DND-41 (cell line): ENCODE results near the gene FHL2.

Experiments used
- ATAC-seq: fragments of 200-7000 bp; cut with Tn5 transposase; 3 replicates; pipeline ENCODE4 v1.9.1; 2021; ENCODE audit warnings: low read depth; ENCODE audit not compliant: insufficient read depth
- DNase-seq: peaks from one replicate; pipeline ENCODE4 v3.0.0-alpha.2; 2020
- H2AFZ ChIP-seq: 2 replicates; pipeline ENCODE4 v1.6.0; 2012; ENCODE audit warnings: low read depth, low read length
- H3K27ac ChIP-seq: 2 replicates; pipeline ENCODE4 v1.5.1; 2012; ENCODE audit warnings: low read length, inconsistent platforms
- H3K27me3 ChIP-seq: fragments of 200-600 bp; sonication (generic); 2 replicates; pipeline ENCODE4 v1.6.0; 2012; ENCODE audit warnings: low read length, mild to moderate bottlenecking, inconsistent platforms; ENCODE audit not compliant: insufficient read depth, poor library complexity
- H3K36me3 ChIP-seq: 2 replicates; pipeline ENCODE4 v1.5.1; 2012; ENCODE audit warnings: low read length, inconsistent platforms; ENCODE audit not compliant: insufficient read depth
- H3K4me1 ChIP-seq: 2 replicates; pipeline ENCODE4 v1.5.1; 2012; ENCODE audit warnings: mild to moderate bottlenecking, low read length; ENCODE audit not compliant: insufficient read depth
- H3K4me2 ChIP-seq: 2 replicates; pipeline ENCODE4 v1.6.0; 2012; ENCODE audit warnings: mild to moderate bottlenecking, moderate library complexity, low read length, inconsistent platforms; ENCODE audit not compliant: insufficient read depth
- H3K4me3 ChIP-seq, 2 experiments: fragments of 200-600 bp in 1 of 2; shearing (Covaris generic) in 1 of 2; 2 replicates each; pipeline ENCODE4 v1.5.1; 2012 to 2016; ENCODE audit warnings: inconsistent platforms in 2 of 2, low read length in 2 of 2, mild to moderate bottlenecking in 2 of 2, low read depth in 1 of 2, moderate library complexity in 1 of 2
- H3K79me2 ChIP-seq: 2 replicates; pipeline ENCODE4 v1.6.0; 2012; ENCODE audit warnings: low read length, inconsistent platforms; ENCODE audit not compliant: insufficient read depth
- H3K9ac ChIP-seq: 2 replicates; pipeline ENCODE4 v1.6.0; 2012; ENCODE audit warnings: low read depth, mild to moderate bottlenecking, inconsistent platforms, low read length, moderate library complexity
- H3K9me3 ChIP-seq: 2 replicates; pipeline ENCODE4 v1.5.1; 2012; ENCODE audit warnings: low read length, moderate library complexity, mild to moderate bottlenecking, inconsistent platforms; ENCODE audit not compliant: insufficient read depth, severe bottlenecking
- H4K20me1 ChIP-seq: 2 replicates; pipeline ENCODE4 v1.6.0; 2012; ENCODE audit warnings: low read length; ENCODE audit not compliant: insufficient read depth
- EZH2 ChIP-seq: IDR thresholded peaks from 3 replicates; pipeline ENCODE4 v1.6.1; 2012; ENCODE audit warnings: borderline replicate concordance, low read depth, mild to moderate bottlenecking, moderate library complexity, low read length, inconsistent platforms; ENCODE audit not compliant: severe bottlenecking
- TF ChIP-seq, protein P1 (sequence below): IDR thresholded peaks from 2 replicates; pipeline ENCODE4 v1.5.1; 2012; ENCODE audit warnings: borderline replicate concordance, low read length, moderate library complexity, mild to moderate bottlenecking; ENCODE audit not compliant: poor library complexity, severe bottlenecking; ENCODE audit errors: extremely low read depth

Gene FHL2

DNA sequence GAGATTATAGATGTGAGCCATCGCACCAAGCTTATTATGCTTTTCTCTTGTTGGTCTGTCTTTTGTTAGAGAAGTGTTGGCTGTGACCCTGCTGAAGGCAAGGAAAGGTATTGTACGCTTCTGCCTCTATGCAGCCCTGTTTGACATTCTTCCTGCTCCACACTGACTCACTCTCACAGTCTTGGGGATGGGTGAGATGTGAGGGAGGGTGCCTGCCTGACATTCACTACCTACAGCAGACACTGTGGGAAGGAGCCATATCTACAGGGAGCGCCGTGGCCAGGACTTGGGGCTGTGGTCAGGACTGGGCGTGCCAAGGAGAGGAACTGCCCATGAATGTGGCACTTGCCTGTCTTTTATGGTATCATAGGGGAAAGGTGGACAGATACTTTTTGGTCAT is 43.9 kb upstream of the FHL2 start:
- Histone ChIP-seq H3K79me2 (no peaks in the 10 kb centered on the region), H3K27me3 (peaks cover 15% of the 10 kb centered on the region), H3K36me3 (no peaks in the 10 kb centered on the region), H3K9ac (no peak overlapping the region), H2AFZ (no peak overlapping the region), H3K27ac (no peak overlapping the region), H3K9me3 (no peaks in the 10 kb centered on the region), H4K20me1 (peaks cover 2% of the 10 kb centered on the region; the same call in 1 of the 2 replicates), H3K4me3 (no peak overlapping the region), H3K4me2 (no peak overlapping the region), H3K4me1 (no peaks in the 10 kb centered on the region)
- no peak for ATAC-seq
- TF ChIP-seq, protein P1, sequence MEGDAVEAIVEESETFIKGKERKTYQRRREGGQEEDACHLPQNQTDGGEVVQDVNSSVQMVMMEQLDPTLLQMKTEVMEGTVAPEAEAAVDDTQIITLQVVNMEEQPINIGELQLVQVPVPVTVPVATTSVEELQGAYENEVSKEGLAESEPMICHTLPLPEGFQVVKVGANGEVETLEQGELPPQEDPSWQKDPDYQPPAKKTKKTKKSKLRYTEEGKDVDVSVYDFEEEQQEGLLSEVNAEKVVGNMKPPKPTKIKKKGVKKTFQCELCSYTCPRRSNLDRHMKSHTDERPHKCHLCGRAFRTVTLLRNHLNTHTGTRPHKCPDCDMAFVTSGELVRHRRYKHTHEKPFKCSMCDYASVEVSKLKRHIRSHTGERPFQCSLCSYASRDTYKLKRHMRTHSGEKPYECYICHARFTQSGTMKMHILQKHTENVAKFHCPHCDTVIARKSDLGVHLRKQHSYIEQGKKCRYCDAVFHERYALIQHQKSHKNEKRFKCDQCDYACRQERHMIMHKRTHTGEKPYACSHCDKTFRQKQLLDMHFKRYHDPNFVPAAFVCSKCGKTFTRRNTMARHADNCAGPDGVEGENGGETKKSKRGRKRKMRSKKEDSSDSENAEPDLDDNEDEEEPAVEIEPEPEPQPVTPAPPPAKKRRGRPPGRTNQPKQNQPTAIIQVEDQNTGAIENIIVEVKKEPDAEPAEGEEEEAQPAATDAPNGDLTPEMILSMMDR: no peak
- no peak for TF ChIP-seq EZH2
- DNase-seq: no peak

DNA sequence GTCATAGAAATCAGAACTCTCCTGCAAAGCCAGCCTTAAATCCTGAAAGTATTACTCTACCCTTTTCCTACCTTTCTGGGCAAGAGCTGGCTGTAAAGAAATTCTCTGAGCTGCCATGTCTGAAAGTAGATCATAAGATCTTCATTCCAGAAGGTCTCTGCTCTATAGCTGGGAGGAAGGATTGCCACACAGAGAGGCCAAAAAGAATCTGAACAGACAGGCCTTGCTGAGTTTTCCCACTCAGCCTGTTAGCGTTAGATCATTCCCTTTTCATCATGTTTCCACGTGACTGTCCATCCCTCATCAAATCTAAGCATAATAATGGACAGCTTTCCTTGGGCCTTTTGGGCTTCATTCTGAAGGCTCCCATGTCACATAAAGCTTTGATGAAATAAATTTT is 43.2 kb upstream of the FHL2 start:
- Histone ChIP-seq H3K36me3 (no peaks in the 10 kb centered on the region), H3K4me1 (no peaks in the 10 kb centered on the region), H2AFZ (no peak overlapping the region), H4K20me1 (peaks cover 2% of the 10 kb centered on the region; the same call in 1 of the 2 replicates), H3K9me3 (no peaks in the 10 kb centered on the region), H3K4me3 (no peak overlapping the region), H3K27ac (no peak overlapping the region), H3K79me2 (no peaks in the 10 kb centered on the region), H3K9ac (no peak overlapping the region), H3K4me2 (no peak overlapping the region), H3K27me3 (peaks cover 15% of the 10 kb centered on the region)
- TF ChIP-seq, protein P1: no peak
- TF ChIP-seq EZH2: no peak
- DNase-seq (no peak), ATAC-seq (no peak)

DNA sequence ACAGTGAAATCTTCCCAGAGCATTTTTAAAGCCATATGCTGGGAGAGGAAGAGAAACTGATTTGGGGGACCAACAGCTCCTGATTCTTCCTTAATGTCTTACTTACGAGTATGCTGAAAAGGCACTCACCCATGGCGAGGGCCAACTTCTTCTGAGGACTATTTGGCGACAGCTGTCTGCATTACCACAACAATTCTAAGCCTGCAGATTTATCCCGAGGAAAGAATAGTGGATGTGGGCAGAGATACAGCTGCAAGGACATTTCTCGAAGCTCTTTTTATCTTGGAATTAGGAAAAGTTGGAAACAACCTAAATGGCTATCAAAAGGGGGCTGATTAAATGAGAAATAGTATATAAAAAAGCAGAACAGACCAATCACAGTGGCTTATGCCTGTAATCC is 40.3 kb upstream of the FHL2 start:
- Histone ChIP-seq H3K27ac (no peak overlapping the region), H3K4me1 (no peaks in the 10 kb centered on the region), H2AFZ (no peak overlapping the region), H3K9me3 (no peaks in the 10 kb centered on the region), H3K79me2 (no peaks in the 10 kb centered on the region), H4K20me1 (peaks cover 2% of the 10 kb centered on the region; the same call in 1 of the 2 replicates), H3K4me2 (no peak overlapping the region), H3K9ac (no peak overlapping the region), H3K4me3 (no peak overlapping the region), H3K27me3 (peaks cover 15% of the 10 kb centered on the region), H3K36me3 (no peaks in the 10 kb centered on the region)
- no peak for ATAC-seq
- TF ChIP-seq, protein P1: no peak
- no peak for TF ChIP-seq EZH2
- no peak for DNase-seq
